ENCODE measurements around the gene NUDT8. TPM values are rescaled to one million over a fixed set of nuclear protein-coding genes. Genes with fewer than 3 reads are reported as not detected.
A peak's percentile ranks its signal among the peaks of the same experiment; 100 is the strongest.

Gene NUDT8
- total RNA-seq, 1 donor from 2014 or later = 3.0 TPM

GRCh38 chr11:67657300-67657699 is 27.6 kb upstream of the NUDT8 start:
- FAIRE-seq (no peak), DNase-seq (ENCODE audit: low read depth) (no peak)
- no peak overlapping the region for H3K4me2 ChIP-seq (ENCODE audit: low read length)
- H2AFZ ChIP-seq (ENCODE audit: low read depth, low read length) = no peak overlapping the region
- H3K36me3 Mint-ChIP-seq (ENCODE audit: low read depth, unreplicated experiment) = no peaks in the 10 kb centered on the region
- peaks cover 2% of the 10 kb centered on the region for H3K9me3 Mint-ChIP-seq (ENCODE audit: unreplicated experiment)
- TF ChIP-seq EZH2 (IDR thresholded peaks at IDR 0.05; ENCODE audit: insufficient read depth, low read length) (no peak), CTCF (IDR thresholded peaks at IDR 0.05; ENCODE audit: insufficient read depth, low read depth, low read length) (no peak)
- H3K9me3 ChIP-seq (ENCODE audit: insufficient read depth, low read depth, low read length) = no peaks in the 10 kb centered on the region
- H3K27me3 Mint-ChIP-seq (ENCODE audit: low read depth, unreplicated experiment) = peaks cover 12% of the 10 kb centered on the region
- H4K20me1 ChIP-seq (ENCODE audit: insufficient read depth, low read length) = no peaks in the 10 kb centered on the region
- H3K27me3 ChIP-seq (ENCODE audit: insufficient read depth, low read length) = peaks cover 2% of the 10 kb centered on the region
- H3K4me1 Mint-ChIP-seq (ENCODE audit: low read depth, unreplicated experiment) = no peaks in the 10 kb centered on the region
- H3K27ac Mint-ChIP-seq (ENCODE audit: unreplicated experiment) = no peak overlapping the region
- no peak overlapping the region for H3K4me3 Mint-ChIP-seq (ENCODE audit: unreplicated experiment)
- H3K4me1 ChIP-seq (ENCODE audit: insufficient read depth, low read length) = no peaks in the 10 kb centered on the region
- H3K79me2 ChIP-seq (ENCODE audit: insufficient read depth, low read length) = no peaks in the 10 kb centered on the region
- no peak overlapping the region for H3K27ac ChIP-seq (ENCODE audit: low read depth, low read length)
- no peaks in the 10 kb centered on the region for H3K36me3 ChIP-seq (ENCODE audit: insufficient read depth, low read length)
- no peak overlapping the region for H3K4me3 ChIP-seq (ENCODE audit: insufficient read depth, low read depth, low read length)
- no peak overlapping the region for H3K9ac ChIP-seq (ENCODE audit: low read length)

GRCh38 chr11:67656278-67656922 is 26.7 kb upstream of the NUDT8 start:
- Histone ChIP-seq H4K20me1 (ENCODE audit: insufficient read depth, low read length) (no peaks in the 10 kb centered on the region), H3K27ac (ENCODE audit: low read depth, low read length) (no peak overlapping the region), H3K79me2 (ENCODE audit: insufficient read depth, low read length) (no peaks in the 10 kb centered on the region), H3K9ac (ENCODE audit: low read length) (no peak overlapping the region), H3K4me2 (ENCODE audit: low read length) (no peak overlapping the region), H3K27me3 (ENCODE audit: insufficient read depth, low read length) (peaks cover 2% of the 10 kb centered on the region), H2AFZ (ENCODE audit: low read depth, low read length) (no peak overlapping the region), H3K4me1 (ENCODE audit: insufficient read depth, low read length) (no peaks in the 10 kb centered on the region), H3K4me3 (ENCODE audit: insufficient read depth, low read depth, low read length) (no peak overlapping the region), H3K36me3 (ENCODE audit: insufficient read depth, low read length) (no peaks in the 10 kb centered on the region), H3K9me3 (ENCODE audit: insufficient read depth, low read depth, low read length) (no peaks in the 10 kb centered on the region)
- H3K27ac Mint-ChIP-seq (ENCODE audit: unreplicated experiment) = no peak overlapping the region
- DNase-seq (ENCODE audit: low read depth) (peak; percentile 34), FAIRE-seq (no peak)
- H3K9me3 Mint-ChIP-seq (ENCODE audit: unreplicated experiment) = peaks cover 2% of the 10 kb centered on the region
- no peaks in the 10 kb centered on the region for H3K4me1 Mint-ChIP-seq (ENCODE audit: low read depth, unreplicated experiment)
- H3K4me3 Mint-ChIP-seq (ENCODE audit: unreplicated experiment) = no peak overlapping the region
- no peak for TF ChIP-seq EZH2 (IDR thresholded peaks at IDR 0.05; ENCODE audit: insufficient read depth, low read length)
- no peak for TF ChIP-seq CTCF (IDR thresholded peaks at IDR 0.05; ENCODE audit: insufficient read depth, low read depth, low read length)
- no peaks in the 10 kb centered on the region for H3K36me3 Mint-ChIP-seq (ENCODE audit: low read depth, unreplicated experiment)
- peaks cover 8% of the 10 kb centered on the region for H3K27me3 Mint-ChIP-seq (ENCODE audit: low read depth, unreplicated experiment)

DNA sequence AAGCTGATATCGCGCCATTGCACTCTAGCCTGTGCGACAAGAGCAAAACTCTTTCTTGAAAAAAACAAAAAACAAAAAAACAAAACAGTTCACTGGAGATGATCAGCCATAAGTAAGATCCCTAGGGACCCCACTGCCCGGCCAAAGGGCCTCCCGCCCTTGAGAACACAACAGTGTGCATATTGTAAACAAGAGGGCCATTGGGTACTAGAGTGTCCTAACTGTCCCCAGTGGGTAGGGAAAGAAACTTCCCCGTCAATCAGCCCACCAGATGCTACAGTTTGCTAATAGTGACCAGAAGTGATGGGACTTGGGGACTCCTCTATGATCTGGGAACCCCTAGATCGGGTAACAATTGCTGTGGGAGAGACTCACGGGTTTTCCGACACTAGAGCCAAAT is 24.5 kb upstream of the NUDT8 start:
- no peak overlapping the region for H3K9ac ChIP-seq (ENCODE audit: low read length)
- Mint-ChIP-seq H3K9me3 (ENCODE audit: unreplicated experiment) (peaks cover 2% of the 10 kb centered on the region), H3K4me1 (ENCODE audit: low read depth, unreplicated experiment) (no peaks in the 10 kb centered on the region), H3K4me3 (ENCODE audit: unreplicated experiment) (no peak overlapping the region), H3K36me3 (ENCODE audit: low read depth, unreplicated experiment) (no peaks in the 10 kb centered on the region), H3K27me3 (ENCODE audit: low read depth, unreplicated experiment) (peaks cover 3% of the 10 kb centered on the region), H3K27ac (ENCODE audit: unreplicated experiment) (no peak overlapping the region)
- no peak overlapping the region for H2AFZ ChIP-seq (ENCODE audit: low read depth, low read length)
- no peak overlapping the region for H3K27ac ChIP-seq (ENCODE audit: low read depth, low read length)
- H3K9me3 ChIP-seq (ENCODE audit: insufficient read depth, low read depth, low read length) = peaks cover 3% of the 10 kb centered on the region
- DNase-seq (ENCODE audit: low read depth) (no peak), FAIRE-seq (no peak)
- H3K4me1 ChIP-seq (ENCODE audit: insufficient read depth, low read length) = no peaks in the 10 kb centered on the region
- no peaks in the 10 kb centered on the region for H3K36me3 ChIP-seq (ENCODE audit: insufficient read depth, low read length)
- H4K20me1 ChIP-seq (ENCODE audit: insufficient read depth, low read length) = no peaks in the 10 kb centered on the region
- H3K27me3 ChIP-seq (ENCODE audit: insufficient read depth, low read length) = peaks cover 2% of the 10 kb centered on the region
- no peaks in the 10 kb centered on the region for H3K79me2 ChIP-seq (ENCODE audit: insufficient read depth, low read length)
- H3K4me2 ChIP-seq (ENCODE audit: low read length) = no peak overlapping the region
- H3K4me3 ChIP-seq (ENCODE audit: insufficient read depth, low read depth, low read length) = no peak overlapping the region
- TF ChIP-seq CTCF (IDR thresholded peaks at IDR 0.05; ENCODE audit: insufficient read depth, low read depth, low read length) (no peak), EZH2 (IDR thresholded peaks at IDR 0.05; ENCODE audit: insufficient read depth, low read length) (no peak)

Data from astrocyte (in vitro differentiated cells and primary cell).